Subcutaneous abdominal adipose tissue (tissue), 5 donors: ENCODE measurements around the gene TNRC6C.

Experiments used
- H3K27ac ChIP-seq: one replicate; pipeline ENCODE4 v1.7.0; 2013; ENCODE audit warnings: low read depth, mild to moderate bottlenecking, inconsistent platforms, low read length, moderate library complexity
- H3K27me3 ChIP-seq, 5 donors: one replicate each; pipeline ENCODE4 v1.7.0; 2013; ENCODE audit warnings: low read length in 5 of 5, inconsistent platforms in 1 of 5; ENCODE audit not compliant: control insufficient read depth in 5 of 5, insufficient read depth in 4 of 5
- H3K36me3 ChIP-seq, 5 donors: one replicate each; pipeline ENCODE4 v1.7.0; 2013; ENCODE audit warnings: low read length in 5 of 5; ENCODE audit not compliant: control insufficient read depth in 5 of 5, insufficient read depth in 5 of 5
- H3K4me1 ChIP-seq, 5 donors: one replicate each; pipeline ENCODE4 v1.7.0; 2013; ENCODE audit warnings: low read length in 5 of 5, mild to moderate bottlenecking in 3 of 5, moderate library complexity in 1 of 5; ENCODE audit not compliant: control insufficient read depth in 5 of 5, insufficient read depth in 5 of 5
- H3K4me3 ChIP-seq, 5 donors: one replicate each; pipeline ENCODE4 v1.7.0; 2013; ENCODE audit warnings: low read length in 5 of 5, low read depth in 1 of 5
- H3K9ac ChIP-seq, 5 donors: one replicate each; pipeline ENCODE4 v1.7.0; 2013; ENCODE audit warnings: low read length in 5 of 5, mild to moderate bottlenecking in 4 of 5, moderate library complexity in 3 of 5
- H3K9me3 ChIP-seq, 5 donors: one replicate each; pipeline ENCODE4 v1.7.0; 2013; ENCODE audit warnings: low read length in 5 of 5; ENCODE audit not compliant: control insufficient read depth in 5 of 5
- donor health status: healthy.
- donor health status: healthy.
- donor health status: healthy.
- donor health status: healthy.
- donor health status: healthy.

TNRC6C gene

DNA sequence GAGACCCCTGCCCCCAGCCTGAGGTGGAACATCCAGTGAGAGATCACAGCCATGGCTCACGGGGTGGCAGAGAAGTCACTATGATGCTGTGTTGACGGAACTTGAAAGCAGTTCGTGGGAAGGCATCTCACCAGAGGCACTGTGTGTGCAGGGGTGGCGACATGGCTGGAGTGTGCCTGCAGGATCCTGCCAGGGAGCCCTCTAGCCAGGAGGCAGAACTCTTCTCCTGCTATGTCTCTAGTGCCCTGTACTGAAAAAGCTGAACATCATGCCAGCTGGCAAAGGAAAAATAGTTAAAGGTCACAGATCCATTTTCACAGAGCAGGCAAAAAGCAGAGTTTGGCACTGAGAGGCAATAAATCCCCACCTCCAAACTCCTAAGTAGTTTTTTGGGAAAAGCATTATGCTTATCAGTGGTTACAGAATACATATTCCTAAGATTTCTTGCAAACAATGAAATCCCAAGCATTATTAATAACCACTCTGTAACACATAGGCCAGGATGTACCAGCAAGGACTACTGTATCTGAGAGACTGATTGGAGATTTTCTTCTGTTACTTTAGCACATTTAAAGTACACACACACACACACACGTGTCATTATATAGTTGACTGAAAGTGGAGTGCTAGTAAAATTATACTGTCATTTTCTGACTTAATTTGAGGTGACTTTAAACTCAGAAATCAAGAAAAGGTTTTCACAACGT lies 36.8 kb downstream of the TNRC6C start:
- Histone ChIP-seq H3K9me3 (no peaks in the 10 kb centered on the region), H3K36me3 (no peaks in the 10 kb centered on the region), H3K9ac (no peak overlapping the region), H3K27ac (no peak overlapping the region), H3K27me3 (no peaks in the 10 kb centered on the region), H3K4me1 (peaks cover 7 to 40% (median 30%) of the 10 kb centered on the region in 5 donors), H3K4me3 (no peak overlapping the region)

DNA sequence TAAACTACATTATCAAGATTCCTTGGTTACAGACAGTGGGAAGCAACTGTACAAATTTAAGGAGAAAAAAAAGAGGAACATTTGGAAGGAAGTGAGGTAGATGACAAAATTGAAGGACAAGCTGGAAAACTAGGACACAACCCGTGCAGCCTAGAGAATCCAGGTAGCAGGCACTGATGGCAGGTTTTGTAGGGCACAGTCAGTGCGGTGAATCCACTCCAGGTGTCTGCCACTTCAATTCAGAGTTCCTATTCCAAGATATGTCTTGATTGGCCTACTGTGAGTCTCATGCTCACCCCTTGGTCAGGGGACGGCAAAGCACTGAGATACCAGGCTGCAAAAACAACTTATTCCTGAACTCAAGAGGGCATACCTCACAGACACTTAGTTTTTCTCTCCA lies 37.8 kb downstream of the TNRC6C start:
- Histone ChIP-seq H3K4me3 (no peak overlapping the region), H3K36me3 (no peaks in the 10 kb centered on the region), H3K27me3 (no peaks in the 10 kb centered on the region), H3K9ac (no peak overlapping the region), H3K9me3 (no peaks in the 10 kb centered on the region), H3K27ac (no peak overlapping the region), H3K4me1 (peaks cover 7 to 40% (median 30%) of the 10 kb centered on the region in 5 donors)

- H3K36me3 ChIP-seq, result peaks cover 0 to 6% (median 0%) of the 10 kb centered on the region in 5 donors
- H3K9me3 ChIP-seq, result no peaks in the 10 kb centered on the region
- H3K27ac ChIP-seq, result no peak overlapping the region
- H3K9ac ChIP-seq, result no peak overlapping the region
- peaks cover 7 to 35% (median 30%) of the 10 kb centered on the region in 5 donors for H3K4me1 ChIP-seq
- H3K27me3 ChIP-seq, result no peaks in the 10 kb centered on the region
- H3K4me3 ChIP-seq, result no peak overlapping the region
Observed at GRCh38 chr17:77999413-78000173, 41.1 kb downstream of the TNRC6C start.

DNA sequence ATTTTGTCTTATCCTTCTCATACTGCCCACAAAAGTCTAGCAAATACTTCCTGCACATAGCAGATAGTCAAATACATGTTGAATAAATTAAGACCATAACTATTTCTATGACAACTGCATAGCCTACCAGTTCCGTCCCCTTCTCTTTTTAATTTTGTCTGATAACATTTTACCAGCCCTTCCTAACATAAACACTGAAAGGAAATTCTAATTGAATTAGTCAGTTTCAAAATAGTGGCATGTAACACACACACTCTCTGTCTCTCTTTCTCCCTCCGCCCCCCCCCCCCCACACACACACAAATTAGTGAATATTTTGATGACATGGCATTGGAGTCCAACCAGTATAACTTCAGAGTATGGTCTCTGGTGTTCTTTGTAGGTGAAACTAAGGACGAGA lies 41.8 kb downstream of the TNRC6C start:
- Histone ChIP-seq H3K36me3 (peaks cover 0 to 10% (median 2%) of the 10 kb centered on the region in 5 donors), H3K27me3 (no peaks in the 10 kb centered on the region), H3K9me3 (no peaks in the 10 kb centered on the region), H3K4me3 (no peak overlapping the region), H3K27ac (no peak overlapping the region), H3K9ac (no peak overlapping the region), H3K4me1 (peaks cover 4 to 28% (median 24%) of the 10 kb centered on the region in 5 donors)

DNA sequence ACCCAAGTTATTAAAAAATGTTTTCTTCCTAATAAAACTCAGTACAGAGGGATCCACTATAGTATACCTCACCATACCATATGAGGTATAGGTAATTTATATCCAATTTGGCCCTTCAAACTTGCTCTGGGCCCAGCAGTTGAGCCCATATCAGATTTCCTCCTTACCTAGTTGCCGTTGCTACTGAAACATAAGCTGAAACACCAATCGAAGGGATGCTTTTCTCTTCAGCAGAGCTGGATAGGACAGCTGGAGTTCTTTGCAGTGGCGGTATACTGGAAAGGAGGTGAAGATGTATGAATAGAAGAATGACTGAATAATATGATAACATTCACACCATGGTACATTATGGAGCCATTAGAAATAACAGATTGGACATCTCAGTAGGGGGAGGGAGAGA lies 42.7 kb downstream of the TNRC6C start:
- H3K4me1 ChIP-seq, result peaks cover 4 to 19% (median 16%) of the 10 kb centered on the region in 5 donors
- peaks cover 0 to 17% (median 5%) of the 10 kb centered on the region in 5 donors for H3K36me3 ChIP-seq
- H3K4me3 ChIP-seq, result no peak overlapping the region
- no peaks in the 10 kb centered on the region for H3K9me3 ChIP-seq
- H3K27ac ChIP-seq, result no peak overlapping the region
- no peaks in the 10 kb centered on the region for H3K27me3 ChIP-seq
- H3K9ac ChIP-seq, result no peak overlapping the region

DNA sequence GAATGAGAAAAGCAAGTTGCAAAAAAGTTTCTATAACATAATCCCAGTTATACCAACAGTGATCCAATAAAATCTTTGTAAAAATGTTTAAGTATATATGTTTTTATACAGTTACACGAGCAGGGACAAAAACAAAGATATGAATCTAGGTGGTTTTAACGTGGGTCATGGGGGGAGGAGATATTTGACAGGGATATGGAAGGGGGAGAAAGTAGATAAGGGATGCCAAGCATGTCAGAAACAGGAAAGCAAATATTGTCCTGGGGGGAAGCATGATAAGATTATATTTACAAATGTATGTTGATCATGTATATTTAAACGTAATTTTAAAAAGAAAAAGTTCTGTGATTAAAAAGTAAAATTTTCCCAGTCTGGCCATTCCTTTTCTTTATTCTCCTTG lies 43.1 kb downstream of the TNRC6C start:
- Histone ChIP-seq H3K36me3 (peaks cover 0 to 17% (median 5%) of the 10 kb centered on the region in 5 donors), H3K4me1 (peaks cover 2 to 15% (median 12%) of the 10 kb centered on the region in 5 donors), H3K27ac (no peak overlapping the region), H3K4me3 (no peak overlapping the region), H3K9me3 (no peaks in the 10 kb centered on the region), H3K9ac (no peak overlapping the region), H3K27me3 (no peaks in the 10 kb centered on the region)

DNA sequence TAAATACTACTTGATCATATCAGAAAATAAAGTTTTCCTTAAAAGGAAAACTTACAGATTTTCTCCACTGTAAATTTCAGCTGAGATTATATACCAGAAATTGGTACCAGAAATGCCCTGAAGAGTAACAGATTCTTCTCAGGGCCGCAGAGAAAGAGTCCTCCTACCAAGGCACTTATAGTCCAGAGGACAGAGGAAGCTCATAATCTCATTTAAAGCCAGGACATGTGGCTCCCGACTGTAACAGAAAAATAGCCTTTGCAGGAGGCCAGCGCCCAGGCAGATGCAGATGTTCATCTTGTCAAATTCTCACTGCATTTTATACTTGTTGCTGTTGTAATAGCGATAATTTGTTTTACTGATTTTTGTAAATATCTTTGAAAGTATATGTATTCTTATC lies 43.7 kb downstream of the TNRC6C start:
- H3K4me1 ChIP-seq, result peaks cover 2 to 13% (median 9%) of the 10 kb centered on the region in 5 donors
- H3K36me3 ChIP-seq, result peaks cover 0 to 17% (median 5%) of the 10 kb centered on the region in 5 donors
- no peaks in the 10 kb centered on the region for H3K9me3 ChIP-seq
- no peak overlapping the region for H3K27ac ChIP-seq
- no peak overlapping the region for H3K4me3 ChIP-seq
- no peak overlapping the region for H3K9ac ChIP-seq
- H3K27me3 ChIP-seq, result no peaks in the 10 kb centered on the region

- no peak overlapping the region for H3K27ac ChIP-seq
- H3K9ac ChIP-seq, result no peak overlapping the region
- H3K4me1 ChIP-seq, result no peaks in the 10 kb centered on the region
- H3K36me3 ChIP-seq, result peaks cover 4 to 22% (median 11%) of the 10 kb centered on the region in 5 donors
- H3K4me3 ChIP-seq, result no peak overlapping the region
- no peaks in the 10 kb centered on the region for H3K9me3 ChIP-seq
- no peaks in the 10 kb centered on the region for H3K27me3 ChIP-seq
Observed at GRCh38 chr17:78005452-78006171, 47.1 kb downstream of the TNRC6C start.

DNA sequence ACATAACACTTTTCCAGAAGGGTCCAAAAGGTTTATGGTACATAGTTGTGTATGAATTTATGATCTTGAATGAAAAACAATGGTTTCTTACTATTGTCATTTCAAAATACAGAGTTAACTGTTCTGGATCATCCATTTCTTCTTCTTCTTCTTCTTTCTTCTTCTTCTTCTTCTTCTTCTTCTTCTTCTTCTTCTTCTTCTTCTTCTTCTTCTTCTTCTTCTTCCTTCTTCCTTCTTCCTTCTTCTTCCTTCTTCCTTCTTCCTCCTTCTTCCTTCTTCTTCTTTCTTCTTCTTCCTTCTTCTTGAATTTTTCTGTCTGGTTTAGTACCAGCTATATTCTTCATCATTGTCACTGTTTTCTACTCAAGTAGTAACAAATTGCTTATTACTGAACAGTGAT lies 47.8 kb downstream of the TNRC6C start:
- Histone ChIP-seq H3K4me1 (no peaks in the 10 kb centered on the region), H3K9me3 (no peaks in the 10 kb centered on the region), H3K27me3 (no peaks in the 10 kb centered on the region), H3K4me3 (no peak overlapping the region), H3K9ac (no peak overlapping the region), H3K27ac (no peak overlapping the region), H3K36me3 (peaks cover 4 to 24% (median 11%) of the 10 kb centered on the region in 5 donors)

DNA sequence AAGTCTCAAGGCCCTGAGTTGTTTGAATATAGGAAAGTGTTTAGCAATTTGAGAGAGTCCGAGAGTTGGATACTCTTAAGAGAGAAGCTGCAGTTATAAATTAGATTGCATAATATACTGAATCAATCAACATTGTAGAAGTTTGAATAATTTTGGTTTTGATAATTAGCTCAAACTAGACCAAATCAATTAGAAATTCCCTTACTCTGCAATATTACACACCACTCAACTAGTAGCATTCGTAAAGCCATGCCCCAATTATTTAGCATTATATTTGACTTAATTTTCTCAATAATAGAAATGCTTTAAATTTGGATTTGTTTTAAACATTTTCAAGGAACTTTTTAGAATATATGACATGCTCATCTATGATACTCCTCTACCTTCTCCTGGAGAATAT lies 49.1 kb downstream of the TNRC6C start:
- Histone ChIP-seq H3K4me3 (no peak overlapping the region), H3K9ac (peak overlapping the region in 1 of 5 donors; percentile 39), H3K9me3 (no peaks in the 10 kb centered on the region), H3K27ac (no peak overlapping the region), H3K27me3 (no peaks in the 10 kb centered on the region), H3K4me1 (no peaks in the 10 kb centered on the region), H3K36me3 (peaks cover 4 to 32% (median 11%) of the 10 kb centered on the region in 5 donors)
